Stimulated activated CD4-positive, alpha-beta T cell treated with anti-CD3 and anti-CD28 coated beads, Interleukin-15, amount 100 ng/mL, for 24 hours (primary cell): ENCODE measurements around the gene COL15A1.

Experiments used
- DNase-seq: peaks from one replicate; pipeline ENCODE4 v3.0.0-alpha.2; 2020

The COL15A1 gene

GRCh38 chr9:98950262-98950661 is 6.6 kb downstream of the COL15A1 start:
- no peak for DNase-seq

- no peak for DNase-seq
Observed at GRCh38 chr9:98951967-98952366, 8.3 kb downstream of the COL15A1 start.

- DNase-seq = no peak
Observed at GRCh38 chr9:98953581-98954243, 10.0 kb downstream of the COL15A1 start.

- no peak for DNase-seq
Observed at GRCh38 chr9:98954244-98954610, 10.5 kb downstream of the COL15A1 start.

- no peak for DNase-seq
Observed at GRCh38 chr9:98955259-98955658, 11.6 kb downstream of the COL15A1 start.

- no peak for DNase-seq
Observed at GRCh38 chr9:98957826-98958225, 14.1 kb downstream of the COL15A1 start.

GRCh38 chr9:98958271-98958984 is 14.7 kb downstream of the COL15A1 start:
- no peak for DNase-seq

- no peak for DNase-seq
Observed at GRCh38 chr9:98960409-98960808, 16.7 kb downstream of the COL15A1 start.

GRCh38 chr9:98961513-98962180 is 17.9 kb downstream of the COL15A1 start:
- DNase-seq = no peak

GRCh38 chr9:98962181-98962560 is 18.5 kb downstream of the COL15A1 start:
- no peak for DNase-seq

GRCh38 chr9:98962861-98963260 is 19.2 kb downstream of the COL15A1 start:
- no peak for DNase-seq

- no peak for DNase-seq
Observed at GRCh38 chr9:98964201-98964600, 20.5 kb downstream of the COL15A1 start.

- DNase-seq = no peak
Observed at GRCh38 chr9:98964911-98965336, 21.2 kb downstream of the COL15A1 start.

- DNase-seq = no peak
Observed at GRCh38 chr9:98966676-98967075, 23.0 kb downstream of the COL15A1 start.

GRCh38 chr9:98967257-98967656 is 23.6 kb downstream of the COL15A1 start:
- DNase-seq = no peak

GRCh38 chr9:98967680-98968079 is 24.0 kb downstream of the COL15A1 start:
- DNase-seq = no peak

GRCh38 chr9:98968601-98969337 is 25.1 kb downstream of the COL15A1 start:
- no peak for DNase-seq

- no peak for DNase-seq
Observed at GRCh38 chr9:98970532-98971041, 26.9 kb downstream of the COL15A1 start.

GRCh38 chr9:98971168-98971914 is 27.6 kb downstream of the COL15A1 start:
- no peak for DNase-seq

GRCh38 chr9:98971915-98972223 is 28.2 kb downstream of the COL15A1 start:
- no peak for DNase-seq

- DNase-seq = no peak
Observed at GRCh38 chr9:98972716-98973115, 29.0 kb downstream of the COL15A1 start.

GRCh38 chr9:98973171-98973570 is 29.5 kb downstream of the COL15A1 start:
- no peak for DNase-seq

- no peak for DNase-seq
Observed at GRCh38 chr9:98973576-98973975, 29.9 kb downstream of the COL15A1 start.
